Neural cell (in vitro differentiated cells): Measurements from ENCODE around the gene ALDOA. TPM values are rescaled to one million over a fixed set of nuclear protein-coding genes. Genes with fewer than 3 reads are reported as not detected.

Source experiments
- H2AFZ ChIP-seq: fragments of 200-600, 300-800 bp; sonication (generic), shearing (Covaris generic); 2 replicates; pipeline ENCODE4 v1.6.0; 2014; ENCODE audit warnings: low read depth, mild to moderate bottlenecking, antibody characterized with exemption, low read length, moderate library complexity
- H3F3A ChIP-seq: fragments of 200-600 bp; shearing (Covaris generic); 2 replicates; pipeline ENCODE4 v1.6.1; 2016; ENCODE audit warnings: mild to moderate bottlenecking, moderate library complexity, mixed read lengths, antibody characterized with exemption, low read length; ENCODE audit not compliant: insufficient read depth, poor library complexity, severe bottlenecking
- H3K27ac ChIP-seq: fragments of 200-600, 300-800 bp; sonication (generic), shearing (Covaris generic); 2 replicates; pipeline ENCODE4 v1.5.1; 2014; ENCODE audit warnings: mild to moderate bottlenecking, low read length, moderate library complexity
- H3K27me3 ChIP-seq: fragments of 300-800, 200-600 bp; sonication (generic), shearing (Covaris generic); 2 replicates; pipeline ENCODE4 v1.6.0; 2014; ENCODE audit warnings: mild to moderate bottlenecking, low read depth, low read length, moderate library complexity; ENCODE audit not compliant: insufficient read depth
- H3K36me3 ChIP-seq: fragments of 300-800, 200-600 bp; sonication (generic), shearing (Covaris generic); 2 replicates; pipeline ENCODE4 v1.5.1; 2014; ENCODE audit warnings: mild to moderate bottlenecking, antibody characterized with exemption, low read length, moderate library complexity; ENCODE audit not compliant: insufficient read depth
- H3K4me2 ChIP-seq: fragments of 300-800, 200-600 bp; sonication (generic), shearing (Covaris generic); 2 replicates; pipeline ENCODE4 v1.6.0; 2014; ENCODE audit warnings: mild to moderate bottlenecking, low read length
- H3K4me3 ChIP-seq: fragments of 300-800, 200-600 bp; sonication (generic), shearing (Covaris generic); 2 replicates; pipeline ENCODE4 v1.5.1; 2014; ENCODE audit warnings: mild to moderate bottlenecking, low read length, moderate library complexity
- H3K79me2 ChIP-seq: fragments of 200-600 bp; shearing (Covaris generic); replicated peaks from 2 replicates; pipeline ENCODE4 v1.6.0; 2014; ENCODE audit warnings: mild to moderate bottlenecking, low read length, moderate library complexity; ENCODE audit not compliant: insufficient read depth
- H3K9ac ChIP-seq: fragments of 300-800, 200-600 bp; sonication (generic), shearing (Covaris generic); 2 replicates; pipeline ENCODE4 v1.6.1; 2016; ENCODE audit warnings: mild to moderate bottlenecking, low read length, mixed read lengths
- H3K9me2 ChIP-seq: fragments of 200-600 bp; shearing (Covaris generic); 2 replicates; pipeline ENCODE4 v1.6.1; 2016; ENCODE audit warnings: mild to moderate bottlenecking, low read length, mixed read lengths; ENCODE audit not compliant: insufficient read depth
- H3K9me3 ChIP-seq: fragments of 200-600, 300-800 bp; sonication (generic), shearing (Covaris generic); 2 replicates; pipeline ENCODE4 v1.6.1; 2016; ENCODE audit warnings: mild to moderate bottlenecking, mixed run types, low read length, moderate library complexity, mixed read lengths
- H4K20me1 ChIP-seq: fragments of 200-600 bp; shearing (Covaris generic); 2 replicates; pipeline ENCODE4 v1.6.1; 2016; ENCODE audit warnings: mild to moderate bottlenecking, mixed run types; ENCODE audit not compliant: insufficient read depth
- CTCF ChIP-seq: fragments of 450-650 bp; IDR thresholded peaks from 2 replicates; pipeline ENCODE4 v1.5.1; 2014; ENCODE audit warnings: antibody characterized with exemption, mild to moderate bottlenecking, moderate library complexity; ENCODE audit not compliant: poor library complexity, severe bottlenecking
- EP300 ChIP-seq: fragments of 450-650 bp; conservative IDR thresholded peaks from 2 replicates; pipeline ENCODE4 v1.6.1; 2014; ENCODE audit warnings: antibody characterized with exemption, mild to moderate bottlenecking, moderate library complexity; ENCODE audit not compliant: poor library complexity, severe bottlenecking
- EZH2 ChIP-seq: fragments of 200-600, 300-800 bp; shearing (Covaris generic), sonication (generic); IDR thresholded peaks from 2 replicates; pipeline ENCODE4 v1.6.1; 2014; ENCODE audit warnings: antibody characterized with exemption, low read length, borderline replicate concordance, mild to moderate bottlenecking; ENCODE audit not compliant: insufficient read depth, poor library complexity, severe bottlenecking
- RAD21 ChIP-seq: fragments of 450-650 bp; conservative IDR thresholded peaks from 2 replicates; pipeline ENCODE4 v1.6.1; 2014; ENCODE audit warnings: antibody characterized with exemption, mild to moderate bottlenecking, moderate library complexity
- SMC3 ChIP-seq: fragments of 450-650 bp; conservative IDR thresholded peaks from 2 replicates; pipeline ENCODE4 v1.6.1; 2014; ENCODE audit warnings: antibody characterized with exemption, mild to moderate bottlenecking, moderate library complexity; ENCODE audit not compliant: poor library complexity
- polyA plus RNA-seq: library from polyadenylated mRNA; depleted of rRNA; stranded (reverse); fragments of >200 nt; gene quantifications from 2 replicates; pipeline ENCODE4 v1.2.3, GENCODE V29; 2014
- TF ChIP-seq, protein P1 (sequence below): IDR thresholded peaks from 2 replicates; pipeline ENCODE4 v1.6.1; 2012; ENCODE audit warnings: borderline replicate concordance

ALDOA gene
- polyA plus RNA-seq, 1 donor from 2014 or later: 59.3 TPM

DNA sequence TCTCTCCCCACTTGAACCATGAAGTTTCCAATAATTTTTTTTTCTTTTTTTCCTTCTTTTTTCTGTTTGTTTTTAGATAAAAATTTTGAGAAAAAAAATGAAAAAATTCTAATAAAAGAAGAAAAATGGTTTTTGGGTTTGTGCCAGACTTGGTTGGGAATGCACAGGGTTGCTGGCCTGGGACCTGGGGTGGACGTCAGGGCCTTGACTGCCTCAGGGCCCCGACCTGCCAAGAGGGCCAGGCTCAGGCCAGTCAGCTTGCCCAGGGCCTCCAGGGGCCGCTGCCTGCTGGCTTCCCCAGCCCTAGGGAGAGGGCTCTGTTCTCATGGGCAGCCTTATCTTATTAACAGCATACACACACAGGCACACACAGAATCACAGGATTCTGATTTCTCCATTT, 19.7 kb downstream of the ALDOA start:
- Histone ChIP-seq H3K9ac (no peak overlapping the region), H3K4me2 (no peak overlapping the region), H3K27me3 (no peaks in the 10 kb centered on the region), H3K36me3 (peaks cover 5% of the 10 kb centered on the region), H3K9me2 (no peaks in the 10 kb centered on the region), H3F3A (no peaks in the 10 kb centered on the region), H3K4me3 (no peak overlapping the region), H3K27ac (no peak overlapping the region), H3K9me3 (no peaks in the 10 kb centered on the region), H4K20me1 (no peaks in the 10 kb centered on the region), H2AFZ (no peak overlapping the region), H3K79me2 (no peaks in the 10 kb centered on the region)
- no peak for TF ChIP-seq EP300
- TF ChIP-seq SMC3: no peak
- no peak for TF ChIP-seq CTCF

- no peaks in the 10 kb centered on the region for H3F3A ChIP-seq
- H3K27ac ChIP-seq: no peak overlapping the region
- no peaks in the 10 kb centered on the region for H3K27me3 ChIP-seq
- H2AFZ ChIP-seq: no peak overlapping the region
- H3K79me2 ChIP-seq: no peaks in the 10 kb centered on the region
- H3K36me3 ChIP-seq: peaks cover 5% of the 10 kb centered on the region
- no peak overlapping the region for H3K4me3 ChIP-seq
- no peaks in the 10 kb centered on the region for H3K9me3 ChIP-seq
- no peaks in the 10 kb centered on the region for H3K9me2 ChIP-seq
- H4K20me1 ChIP-seq: no peaks in the 10 kb centered on the region
- H3K9ac ChIP-seq: no peak overlapping the region
- no peak for TF ChIP-seq SMC3
- no peak overlapping the region for H3K4me2 ChIP-seq
Measured at GRCh38 chr16:30085820-30086219, 20.3 kb downstream of the ALDOA start.

- no peaks in the 10 kb centered on the region for H4K20me1 ChIP-seq
Measured at GRCh38 chr16:30086291-30087140, 21.0 kb downstream of the ALDOA start.

More at GRCh38 chr16:30086291-30087140, 21.0 kb downstream of the ALDOA start:
- no peak overlapping the region for H3K9ac ChIP-seq
- H3K79me2 ChIP-seq: no peaks in the 10 kb centered on the region
- H3K27me3 ChIP-seq: no peaks in the 10 kb centered on the region
- no peak overlapping the region for H3K27ac ChIP-seq
- H3F3A ChIP-seq: no peaks in the 10 kb centered on the region
- no peak overlapping the region for H2AFZ ChIP-seq
- no peak overlapping the region for H3K4me3 ChIP-seq
- TF ChIP-seq EP300 (no peak), EZH2 (no peak), RAD21 (no peak)
- TF ChIP-seq, protein P1, sequence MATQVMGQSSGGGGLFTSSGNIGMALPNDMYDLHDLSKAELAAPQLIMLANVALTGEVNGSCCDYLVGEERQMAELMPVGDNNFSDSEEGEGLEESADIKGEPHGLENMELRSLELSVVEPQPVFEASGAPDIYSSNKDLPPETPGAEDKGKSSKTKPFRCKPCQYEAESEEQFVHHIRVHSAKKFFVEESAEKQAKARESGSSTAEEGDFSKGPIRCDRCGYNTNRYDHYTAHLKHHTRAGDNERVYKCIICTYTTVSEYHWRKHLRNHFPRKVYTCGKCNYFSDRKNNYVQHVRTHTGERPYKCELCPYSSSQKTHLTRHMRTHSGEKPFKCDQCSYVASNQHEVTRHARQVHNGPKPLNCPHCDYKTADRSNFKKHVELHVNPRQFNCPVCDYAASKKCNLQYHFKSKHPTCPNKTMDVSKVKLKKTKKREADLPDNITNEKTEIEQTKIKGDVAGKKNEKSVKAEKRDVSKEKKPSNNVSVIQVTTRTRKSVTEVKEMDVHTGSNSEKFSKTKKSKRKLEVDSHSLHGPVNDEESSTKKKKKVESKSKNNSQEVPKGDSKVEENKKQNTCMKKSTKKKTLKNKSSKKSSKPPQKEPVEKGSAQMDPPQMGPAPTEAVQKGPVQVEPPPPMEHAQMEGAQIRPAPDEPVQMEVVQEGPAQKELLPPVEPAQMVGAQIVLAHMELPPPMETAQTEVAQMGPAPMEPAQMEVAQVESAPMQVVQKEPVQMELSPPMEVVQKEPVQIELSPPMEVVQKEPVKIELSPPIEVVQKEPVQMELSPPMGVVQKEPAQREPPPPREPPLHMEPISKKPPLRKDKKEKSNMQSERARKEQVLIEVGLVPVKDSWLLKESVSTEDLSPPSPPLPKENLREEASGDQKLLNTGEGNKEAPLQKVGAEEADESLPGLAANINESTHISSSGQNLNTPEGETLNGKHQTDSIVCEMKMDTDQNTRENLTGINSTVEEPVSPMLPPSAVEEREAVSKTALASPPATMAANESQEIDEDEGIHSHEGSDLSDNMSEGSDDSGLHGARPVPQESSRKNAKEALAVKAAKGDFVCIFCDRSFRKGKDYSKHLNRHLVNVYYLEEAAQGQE: no peak
- H3K36me3 ChIP-seq: peaks cover 5% of the 10 kb centered on the region
- H3K9me3 ChIP-seq: no peaks in the 10 kb centered on the region
- no peaks in the 10 kb centered on the region for H3K9me2 ChIP-seq
- H3K4me2 ChIP-seq: no peak overlapping the region
